Hematopoietic multipotent progenitor cell treated with erythropoietin and hydrocortisone succinate and interleukin-3 and kit ligand, for 8 days (in vitro differentiated cells): ENCODE results near the gene MECP2.
"Not testable (repeated sequence)": the region's sequence is repeated elsewhere in the genome, so short reads cannot be mapped to it uniquely, and the experiment has no call there.

Experiments used
- DNase-seq: peaks from one replicate; pipeline ENCODE4 v3.0.0-alpha.2; 2015

The MECP2 gene

GRCh38 chrX:153984351-153985178, 113.0 kb downstream of the MECP2 start:
- peak; percentile 54 for DNase-seq

- DNase-seq, result no peak
Observed at GRCh38 chrX:153983321-153983801, 114.2 kb downstream of the MECP2 start.

- DNase-seq, result peak; percentile 59
Observed at GRCh38 chrX:153981771-153982533, 115.6 kb downstream of the MECP2 start.

GRCh38 chrX:153981231-153981630, 116.3 kb downstream of the MECP2 start:
- no peak for DNase-seq

- DNase-seq, result not testable (repeated sequence)
Observed at GRCh38 chrX:153980394-153980793, 117.1 kb downstream of the MECP2 start.

- no peak for DNase-seq
Observed at GRCh38 chrX:153974726-153975286, 122.7 kb downstream of the MECP2 start.

- DNase-seq, result no peak
Observed at GRCh38 chrX:153974003-153974725, 123.4 kb downstream of the MECP2 start.

- DNase-seq, result peak; percentile 36
Observed at GRCh38 chrX:153973127-153974002, 124.2 kb downstream of the MECP2 start.

GRCh38 chrX:153972368-153973126, 125.0 kb downstream of the MECP2 start, which contains the start of gene TMEM187:
Gene TMEM187, plus strand, starts transcription at chrX:153972754. Its CDS starts 9,309 bp downstream, at chrX:153982063.
- peak; percentile 93 for DNase-seq
